ENCODE data around the gene SPDL1. TPM values are rescaled to one million over a fixed set of nuclear protein-coding genes. Genes with fewer than 3 reads are reported as not detected.

Gene SPDL1
- total and polyA plus RNA-seq, 2 of the 8 experiments (the other 6 are each of a cell fraction or from before 2014, with no cell fraction given), result 16.9 to 44.5 TPM

- Histone ChIP-seq H3K23me2 (ENCODE audit: low read depth, low read length) (no peaks in the 10 kb centered on the region), H3K4me1 (replicated peaks in 1 of 4; ENCODE audit: control insufficient read depth in 3 of 4, insufficient read depth in 4 of 4, low read length in 3 of 4) (no peaks in the 10 kb centered on the region), H2AK5ac (ENCODE audit: low read depth, low read length) (no peak overlapping the region), H3K9me3 (ENCODE audit: insufficient read depth in 2 of 2, low read depth in 1 of 2, low read length in 1 of 2) (no peaks in the 10 kb centered on the region), H2BK120ac (replicated peaks; ENCODE audit: low read depth, low read length) (no peak overlapping the region), H3K79me1 (ENCODE audit: low read depth, low read length) (no peaks in the 10 kb centered on the region), H2BK15ac (ENCODE audit: low read length) (no peak overlapping the region), H2BK12ac (ENCODE audit: low read depth, low read length) (no peak overlapping the region), H2BK5ac (ENCODE audit: low read depth, low read length) (no peak overlapping the region), H3K4me2 (ENCODE audit: insufficient read depth in 1 of 2, low read depth in 2 of 2, low read length in 2 of 2) (no peak overlapping the region), H3K27me3 (replicated peaks in 1 of 4; ENCODE audit: control insufficient read depth in 3 of 4, extremely low read depth in 1 of 4, insufficient read depth in 3 of 4, low read length in 3 of 4) (no peaks in the 10 kb centered on the region), H2BK20ac (ENCODE audit: low read length) (no peak overlapping the region), H4K20me1 (replicated peaks in 1 of 2; ENCODE audit: control insufficient read depth in 1 of 2, insufficient read depth in 2 of 2, low read length in 2 of 2) (no peaks in the 10 kb centered on the region), H4K8ac (ENCODE audit: extremely low read depth, insufficient read depth, low read length) (no peak overlapping the region), H3K14ac (ENCODE audit: insufficient read length) (no peak overlapping the region), H3K4me3 (ENCODE audit: extremely low read depth in 1 of 4, insufficient read depth in 2 of 4, low read depth in 3 of 4, low read length in 4 of 4) (no peak overlapping the region), H4K5ac (ENCODE audit: insufficient read length, low read depth, low read length) (no peak overlapping the region), H3K9ac (replicated peaks in 1 of 4; ENCODE audit: extremely low read depth in 1 of 4, low read depth in 3 of 4, low read length in 3 of 4) (no peak overlapping the region), H4K91ac (replicated peaks; ENCODE audit: insufficient read length, low read length) (no peak overlapping the region), H3K79me2 (ENCODE audit: control insufficient read depth in 1 of 2, insufficient read depth in 2 of 2, low read length in 2 of 2) (no peaks in the 10 kb centered on the region), H3K36me3 (ENCODE audit: control insufficient read depth in 2 of 4, insufficient read depth in 4 of 4, low read length in 3 of 4) (no peaks in the 10 kb centered on the region), H3K4ac (replicated peaks; ENCODE audit: insufficient read length, low read depth, low read length) (no peak overlapping the region), H2AFZ (ENCODE audit: low read length) (no peak overlapping the region), H3K23ac (ENCODE audit: insufficient read length) (no peak overlapping the region), H3K18ac (ENCODE audit: extremely low read depth, low read length) (no peak overlapping the region), H3K27ac (ENCODE audit: low read depth, low read length) (no peak overlapping the region), H3K56ac (replicated peaks; ENCODE audit: insufficient read length, low read depth, low read length) (no peak overlapping the region)
- POLR2A ChIA-PET (ENCODE audit: partially characterized antibody), result no interaction called here
- CTCF ChIA-PET (ENCODE audit: partially characterized antibody), result interaction anchor here (1.1 kb wide), 1 partner anchor 23 kb away, joined by 3 read pairs; no protein-coding TSS in a partner anchor
- FAIRE-seq, result no peak
- 91% methylated on average over 2 of the region's 2 CpGs; no CpG with 5 or more reads in 1 of the 2 experiments for WGBS, 2 experiments (ENCODE audit: extremely low coverage in 1 of 2, insufficient coverage in 1 of 2, insufficient read length in 1 of 2, insufficient replicate concordance in 2 of 2, low coverage in 1 of 2, low lambda C conversion rate in 2 of 2, missing lambda C conversion rate in 1 of 2)
- no peak for TF ChIP-seq CBX8 (IDR thresholded peaks at IDR 0.05; ENCODE audit: borderline replicate concordance, low read depth, low read length)
- no peak for TF ChIP-seq FOSL1 (IDR thresholded peaks at IDR 0.05; ENCODE audit: insufficient read depth, low read depth, low read length)
- no peak for TF ChIP-seq RBBP5 (IDR thresholded peaks at IDR 0.05; ENCODE audit: borderline replicate concordance, low read depth, low read length)
- no peak for TF ChIP-seq KDM1A (IDR thresholded peaks at IDR 0.05; ENCODE audit: borderline replicate concordance, low read length)
- TF ChIP-seq POU5F1 (IDR thresholded peaks at IDR 0.05; ENCODE audit: low read depth, low read length), result no peak
- TF ChIP-seq EP300 (IDR thresholded peaks at IDR 0.05; ENCODE audit: borderline replicate concordance in 1 of 2, low read depth in 2 of 2, low read length in 2 of 2), result no peak
- DNase-seq (ENCODE audit: low read depth in 1 of 2, low spot score in 2 of 2), result no peak
Measured at GRCh38 chr5:169544264-169544950, 39.2 kb upstream of the SPDL1 start.
